HG03378 (cell line): ENCODE data around the gene OR52E1.
"Not testable (repeated sequence)": the region's sequence is repeated elsewhere in the genome, so short reads cannot be mapped to it uniquely, and the experiment has no call there.

ENCODE experiments used
- ATAC-seq: cut with Tn5 transposase; IDR thresholded peaks from one replicate; pipeline ENCODE4 v1.9.1; 2021; ENCODE audit warnings: mild to moderate bottlenecking, moderate library complexity; ENCODE audit not compliant: unreplicated experiment

Gene OR52E1

GRCh38 chr11:5069272-5069671 is at the start of gene OR52E1:
OR52E1 (plus strand) TSS chr11:5069572.
- no peak for ATAC-seq

GRCh38 chr11:5021996-5022395 is 47.4 kb upstream of the OR52E1 start:
- ATAC-seq, result no peak

GRCh38 chr11:5036669-5037068 is 32.7 kb upstream of the OR52E1 start:
- ATAC-seq, result no peak

- no peak for ATAC-seq
Measured at GRCh38 chr11:5037926-5038325, 31.4 kb upstream of the OR52E1 start.

- ATAC-seq, result no peak
Measured at GRCh38 chr11:5038341-5038740, 31.0 kb upstream of the OR52E1 start.

GRCh38 chr11:5040876-5041275 is 28.5 kb upstream of the OR52E1 start:
- no peak for ATAC-seq

- ATAC-seq, result no peak
Measured at GRCh38 chr11:5042091-5042490, 27.3 kb upstream of the OR52E1 start.

- ATAC-seq, result no peak
Measured at GRCh38 chr11:5043380-5043779, 26.0 kb upstream of the OR52E1 start.

- ATAC-seq, result no peak
Measured at GRCh38 chr11:5046226-5046625, 23.1 kb upstream of the OR52E1 start, which contains the start of gene OR52J3. OR52J3 (plus strand) TSS chr11:5046526; CDS start chr11:5046526, 0 bp downstream.

- ATAC-seq, result no peak
Measured at GRCh38 chr11:5046754-5047330, 22.5 kb upstream of the OR52E1 start.

- not testable (repeated sequence) for ATAC-seq
Measured at GRCh38 chr11:5058679-5059078, 10.7 kb upstream of the OR52E1 start.

- ATAC-seq, result no peak
Measured at GRCh38 chr11:5059391-5059790, 10.0 kb upstream of the OR52E1 start, which contains the start of gene OR52E2. OR52E2 (minus strand) TSS chr11:5059627; CDS start chr11:5059627, 0 bp downstream.

GRCh38 chr11:5065027-5065426 is 4.3 kb upstream of the OR52E1 start:
- no peak for ATAC-seq

GRCh38 chr11:5071799-5072198 is 2.4 kb downstream of the OR52E1 start:
- ATAC-seq, result no peak

GRCh38 chr11:5081405-5081804 is 12.0 kb downstream of the OR52E1 start:
- ATAC-seq, result no peak

GRCh38 chr11:5083602-5084001 is 14.2 kb downstream of the OR52E1 start:
- no peak for ATAC-seq

- ATAC-seq, result no peak
Measured at GRCh38 chr11:5088556-5088955, 19.2 kb downstream of the OR52E1 start.

GRCh38 chr11:5090668-5091067 is 21.3 kb downstream of the OR52E1 start:
- no peak for ATAC-seq

GRCh38 chr11:5092821-5093585 is 23.6 kb downstream of the OR52E1 start:
- ATAC-seq, result no peak

GRCh38 chr11:5096011-5096410 is 26.6 kb downstream of the OR52E1 start:
- ATAC-seq, result no peak

- ATAC-seq, result no peak
Measured at GRCh38 chr11:5102246-5102645, 32.9 kb downstream of the OR52E1 start.

- no peak for ATAC-seq
Measured at GRCh38 chr11:5103066-5103465, 33.7 kb downstream of the OR52E1 start.
